PC-3 (cell line): ENCODE results near the gene POMT2. TPM values are rescaled to one million over a fixed set of nuclear protein-coding genes. Genes with fewer than 3 reads are reported as not detected.

Source experiments
- ATAC-seq: fragments of 200-7000 bp; cut with Tn5 transposase; 2 replicates; pipeline ENCODE4 v1.9.1; 2020; ENCODE audit warnings: mild to moderate bottlenecking, moderate library complexity
- BruUV-seq: library from RNA; stranded (reverse); fragments of 400-500 nt; replicated peaks from 2 replicates; lab custom pipeline; 2021; lab: Mats Ljungman, UMichigan
- CTCF ChIA-PET: fragments of 300-600 bp; sonication (Branson Sonifier 250); formaldehyde crosslinking; loops from one replicate; lab custom pipeline; 2022; ENCODE audit warnings: antibody characterized with exemption; lab: Charles Lee
- POLR2A ChIA-PET: fragments of 300-600 bp; sonication (Branson Sonifier 250); formaldehyde crosslinking; loops from one replicate; lab custom pipeline; 2022; ENCODE audit warnings: antibody characterized with exemption; ENCODE audit not compliant: unreplicated experiment; lab: Charles Lee
- DNase-seq: peaks from one replicate; pipeline ENCODE4 v3.0.0-alpha.2; 2015
- H2AFZ ChIP-seq: fragments of 300-600 bp; sonication (generic); 2 replicates; pipeline ENCODE4 v1.6.0; 2016; ENCODE audit warnings: antibody characterized with exemption, low read length
- H3F3A ChIP-seq: fragments of 300-600 bp; sonication (generic); one replicate; pipeline ENCODE4 v1.6.0; 2017; ENCODE audit warnings: antibody characterized with exemption, low read length, control low read depth, mild to moderate bottlenecking; ENCODE audit not compliant: unreplicated experiment
- H3K27ac ChIP-seq: fragments of 300-600 bp; sonication (generic); 2 replicates; pipeline ENCODE4 v1.5.1; 2016; ENCODE audit warnings: mild to moderate bottlenecking, low read length
- H3K27me3 ChIP-seq: fragments of 300-600 bp; sonication (generic); 2 replicates; pipeline ENCODE4 v1.6.1; 2016; ENCODE audit warnings: low read length, mixed read lengths
- H3K36me3 ChIP-seq: fragments of 300-600 bp; sonication (generic); 2 replicates; pipeline ENCODE4 v1.6.1; 2016; ENCODE audit warnings: low read depth, mixed run types, low read length, mixed read lengths
- H3K4me1 ChIP-seq: fragments of 300-600 bp; sonication (generic); 2 replicates; pipeline ENCODE4 v1.5.1; 2016; ENCODE audit warnings: low read length; ENCODE audit not compliant: insufficient read depth
- H3K4me2 ChIP-seq: fragments of 300-600 bp; sonication (generic); 2 replicates; pipeline ENCODE4 v1.6.0; 2016; ENCODE audit warnings: low read length
- H3K4me3 ChIP-seq: fragments of 300-600 bp; sonication (generic); 2 replicates; pipeline ENCODE4 v1.5.1; 2016; ENCODE audit warnings: mild to moderate bottlenecking, low read length, mixed read lengths
- H3K79me2 ChIP-seq: fragments of 300-600 bp; sonication (generic); 2 replicates; pipeline ENCODE4 v1.6.1; 2017; ENCODE audit warnings: low read length, mixed read lengths
- H3K9ac ChIP-seq: fragments of 300-600 bp; sonication (generic); 2 replicates; pipeline ENCODE4 v1.6.0; 2016; ENCODE audit warnings: mild to moderate bottlenecking, low read length
- H3K9me2 ChIP-seq: fragments of 300-600 bp; sonication (generic); replicated peaks from 2 replicates; pipeline ENCODE4 v1.6.1; 2016; ENCODE audit warnings: mixed run types, low read length, mixed read lengths
- H3K9me3 ChIP-seq: fragments of 300-600 bp; sonication (generic); 2 replicates; pipeline ENCODE4 v1.6.1; 2016; ENCODE audit warnings: low read length, mixed read lengths
- H4K20me1 ChIP-seq: fragments of 300-600 bp; sonication (generic); 2 replicates; pipeline ENCODE4 v1.6.1; 2016; ENCODE audit warnings: low read length, mixed read lengths
- EZH2 ChIP-seq: fragments of 300-600 bp; sonication (generic); IDR thresholded peaks from one replicate; pipeline ENCODE4 v1.6.1; 2017; ENCODE audit warnings: antibody characterized with exemption, mild to moderate bottlenecking, low read length; ENCODE audit not compliant: unreplicated experiment
- EZH2phosphoT487 ChIP-seq: fragments of 300-600 bp; sonication (generic); IDR thresholded peaks from 2 replicates; pipeline ENCODE4 v1.6.1; 2018; ENCODE audit warnings: mild to moderate bottlenecking, antibody characterized with exemption, low read length, borderline replicate concordance
- intact Hi-C: fragments of 100-400 bp; cut with micrococcal nuclease; formaldehyde crosslinking; loops from 2 replicates; pipeline ENCODE4 v1.9.0; 2023
- total RNA-seq: library from RNA; depleted of rRNA; stranded (reverse); fragments of >200 nt; gene quantifications from 2 replicates; pipeline ENCODE4 v1.2.3, GENCODE V29; 2014
- TF ChIP-seq, protein P1 (sequence below): fragments of 300-600 bp; sonication (generic); conservative IDR thresholded peaks from 2 replicates; pipeline ENCODE4 v1.5.1; 2017; ENCODE audit warnings: antibody characterized with exemption, low read depth, mild to moderate bottlenecking, low read length

Gene POMT2
- total RNA-seq, 1 experiment from 2014 or later = 67.6 TPM

DNA sequence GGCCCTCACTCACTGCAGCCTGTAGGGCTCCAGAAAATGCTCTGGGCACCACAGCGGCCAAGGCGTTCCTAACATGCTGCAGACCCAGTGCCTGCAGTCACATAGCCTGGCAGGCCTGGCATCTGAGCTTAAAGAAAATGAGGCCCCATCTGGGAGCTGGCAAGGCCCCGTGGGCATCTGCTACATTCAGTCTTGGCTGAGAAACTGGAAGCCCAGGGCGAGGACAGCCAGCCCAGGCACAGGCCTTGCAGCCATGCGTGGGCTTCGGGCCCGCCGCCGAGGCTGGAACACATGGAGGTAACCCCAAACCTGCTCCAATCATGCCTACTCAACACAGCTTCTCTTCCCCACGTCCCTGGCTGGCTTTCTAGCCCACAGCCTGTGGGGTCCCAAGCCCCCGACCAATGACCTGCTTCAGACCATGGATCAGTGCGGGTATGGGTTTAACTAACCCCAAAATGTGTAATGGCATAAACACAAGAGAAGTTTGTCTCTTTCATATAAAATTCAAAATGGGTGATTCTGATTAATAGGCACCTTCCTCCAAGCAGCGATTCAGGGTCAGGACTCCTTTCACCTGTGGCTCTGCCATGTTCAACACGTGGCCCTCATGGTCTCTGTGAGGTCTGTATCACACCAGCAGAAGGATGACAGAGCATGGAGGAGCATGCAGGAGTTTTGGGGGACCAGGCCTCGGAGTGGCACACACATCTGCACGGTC lies 56.1 kb downstream of the POMT2 start:
- Histone ChIP-seq H3K4me2 (no peak overlapping the region), H3K9ac (no peak overlapping the region), H3K27ac (no peak overlapping the region), H3F3A (no peaks in the 10 kb centered on the region), H3K4me1 (no peaks in the 10 kb centered on the region), H2AFZ (no peak overlapping the region), H3K36me3 (no peaks in the 10 kb centered on the region), H4K20me1 (no peaks in the 10 kb centered on the region), H3K9me2 (no peaks in the 10 kb centered on the region), H3K27me3 (no peaks in the 10 kb centered on the region; the same call in 1 of the 2 replicates), H3K79me2 (no peaks in the 10 kb centered on the region), H3K9me3 (peaks cover 6% of the 10 kb centered on the region; the same call in 1 of the 2 replicates), H3K4me3 (no peak overlapping the region)
- DNase-seq (no peak), ATAC-seq (no peak)
- CTCF ChIA-PET = no interaction called here
- no TSS peak for BruUV-seq
- TF ChIP-seq EZH2 (no peak), EZH2phosphoT487 (no peak)
- TF ChIP-seq, protein P1, sequence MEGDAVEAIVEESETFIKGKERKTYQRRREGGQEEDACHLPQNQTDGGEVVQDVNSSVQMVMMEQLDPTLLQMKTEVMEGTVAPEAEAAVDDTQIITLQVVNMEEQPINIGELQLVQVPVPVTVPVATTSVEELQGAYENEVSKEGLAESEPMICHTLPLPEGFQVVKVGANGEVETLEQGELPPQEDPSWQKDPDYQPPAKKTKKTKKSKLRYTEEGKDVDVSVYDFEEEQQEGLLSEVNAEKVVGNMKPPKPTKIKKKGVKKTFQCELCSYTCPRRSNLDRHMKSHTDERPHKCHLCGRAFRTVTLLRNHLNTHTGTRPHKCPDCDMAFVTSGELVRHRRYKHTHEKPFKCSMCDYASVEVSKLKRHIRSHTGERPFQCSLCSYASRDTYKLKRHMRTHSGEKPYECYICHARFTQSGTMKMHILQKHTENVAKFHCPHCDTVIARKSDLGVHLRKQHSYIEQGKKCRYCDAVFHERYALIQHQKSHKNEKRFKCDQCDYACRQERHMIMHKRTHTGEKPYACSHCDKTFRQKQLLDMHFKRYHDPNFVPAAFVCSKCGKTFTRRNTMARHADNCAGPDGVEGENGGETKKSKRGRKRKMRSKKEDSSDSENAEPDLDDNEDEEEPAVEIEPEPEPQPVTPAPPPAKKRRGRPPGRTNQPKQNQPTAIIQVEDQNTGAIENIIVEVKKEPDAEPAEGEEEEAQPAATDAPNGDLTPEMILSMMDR = no peak
- POLR2A ChIA-PET = no interaction called here
- intact Hi-C loops = no loop called here

DNA sequence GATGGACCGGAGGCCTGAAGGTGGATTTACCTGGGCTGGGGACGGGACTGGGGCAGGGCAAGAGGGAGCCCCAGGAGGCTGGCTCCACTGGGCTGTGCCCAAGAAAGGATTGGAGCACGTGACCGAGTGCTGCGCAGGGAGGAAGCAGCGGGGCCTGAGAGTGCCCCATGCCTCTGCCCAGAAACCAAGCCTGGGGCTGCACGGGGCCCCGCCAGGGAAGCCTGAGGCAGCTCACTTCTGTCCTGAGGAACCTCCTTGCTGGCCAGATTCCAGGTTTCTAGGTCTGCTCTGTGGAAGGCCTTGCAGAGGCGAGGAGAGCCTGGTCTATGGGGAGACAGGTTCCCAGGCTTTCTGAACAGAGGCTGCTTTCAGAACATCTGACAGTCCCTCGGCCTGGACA lies 60.1 kb downstream of the POMT2 start:
- CTCF ChIA-PET = no interaction called here

DNA sequence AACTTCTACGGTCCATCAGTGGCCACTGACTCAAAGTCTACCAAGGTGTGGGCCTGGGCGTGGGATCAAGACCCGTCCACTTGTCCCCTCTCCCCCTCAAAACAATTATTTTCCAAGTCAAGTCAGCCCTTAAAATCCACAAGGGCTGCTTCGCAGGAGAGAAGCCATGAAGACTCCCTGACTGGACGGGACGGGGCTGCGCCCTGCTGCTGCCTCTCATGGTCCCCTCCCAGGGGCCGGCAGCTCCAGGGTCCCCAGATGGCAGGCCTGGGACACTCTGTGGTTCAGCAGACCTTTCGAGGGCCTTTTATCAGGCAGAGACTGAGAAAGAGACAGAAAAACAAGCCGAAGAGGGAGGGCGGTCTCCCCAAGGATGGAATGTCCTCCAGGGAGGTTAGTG lies 60.5 kb downstream of the POMT2 start:
- intact Hi-C loops = no loop called here
- Histone ChIP-seq H3K9ac (no peak overlapping the region), H3K4me3 (no peak overlapping the region), H3K79me2 (no peaks in the 10 kb centered on the region), H3K27me3 (no peaks in the 10 kb centered on the region; the same call in 1 of the 2 replicates), H3K4me1 (no peaks in the 10 kb centered on the region), H3K27ac (no peak overlapping the region), H3K36me3 (no peaks in the 10 kb centered on the region), H2AFZ (no peak overlapping the region), H3K9me2 (no peaks in the 10 kb centered on the region), H3F3A (no peaks in the 10 kb centered on the region), H3K4me2 (no peak overlapping the region), H4K20me1 (no peaks in the 10 kb centered on the region), H3K9me3 (no peaks in the 10 kb centered on the region)
- TF ChIP-seq, protein P1 = no peak
- no peak for TF ChIP-seq EZH2phosphoT487
- DNase-seq = no peak
- no peak for ATAC-seq
- CTCF ChIA-PET = no interaction called here
- BruUV-seq = no TSS peak
- POLR2A ChIA-PET = no interaction called here

More for the DNA sequence above, 60.1 kb downstream of the POMT2 start:
- POLR2A ChIA-PET = no interaction called here
- Histone ChIP-seq H3K9ac (no peak overlapping the region), H3K4me3 (no peak overlapping the region), H3K36me3 (no peaks in the 10 kb centered on the region), H3K79me2 (no peaks in the 10 kb centered on the region), H4K20me1 (no peaks in the 10 kb centered on the region), H2AFZ (no peak overlapping the region), H3K27ac (no peak overlapping the region), H3K9me3 (no peaks in the 10 kb centered on the region), H3K4me1 (no peaks in the 10 kb centered on the region), H3K27me3 (no peaks in the 10 kb centered on the region; the same call in 1 of the 2 replicates), H3F3A (no peaks in the 10 kb centered on the region), H3K9me2 (no peaks in the 10 kb centered on the region), H3K4me2 (no peak overlapping the region)
- no TSS peak for BruUV-seq
- TF ChIP-seq, protein P1 = no peak
- TF ChIP-seq EZH2 = no peak
- TF ChIP-seq EZH2phosphoT487 = no peak
- no peak for DNase-seq
- intact Hi-C loops = no loop called here
- ATAC-seq = no peak
